ENCODE results near the gene C17orf113. TPM values are rescaled to one million over a fixed set of nuclear protein-coding genes. Genes with fewer than 3 reads are reported as not detected.

Gene C17orf113
- total and polyA plus RNA-seq, 2 of the 13 experiments (the other 11 are each of a cell fraction or from before 2014, with no cell fraction given): 0.87 to 1.1 TPM

- TF ChIP-seq RERE (CRISPR knock-in tag; IDR thresholded peaks at IDR 0.05; ENCODE audit: low read depth): no peak
- no peak for TF ChIP-seq STAT5B (CRISPR knock-in tag; IDR thresholded peaks at IDR 0.05)
- TF ChIP-seq PATZ1 (CRISPR knock-in tag; IDR thresholded peaks at IDR 0.05): 0 out of 2 replicates have a peak, but pooled peaks have one; percentile 40
- TF ChIP-seq HOMEZ (CRISPR knock-in tag; IDR thresholded peaks at IDR 0.05; ENCODE audit: low read depth): no peak
- 0 out of 2 replicates have a peak, but pooled peaks have one; percentile 26 for TF ChIP-seq ARID5B (CRISPR knock-in tag; IDR thresholded peaks at IDR 0.05)
- no peak for TF ChIP-seq IRX3 (CRISPR knock-in tag; IDR thresholded peaks at IDR 0.05; ENCODE audit: borderline replicate concordance, low read depth)
- TF ChIP-seq ZNF382 (CRISPR knock-in tag; IDR thresholded peaks at IDR 0.05; ENCODE audit: borderline replicate concordance): no peak
- no peak for TF ChIP-seq CBX5 (CRISPR knock-in tag; IDR thresholded peaks at IDR 0.05; ENCODE audit: borderline replicate concordance)
- no peak for TF ChIP-seq CTCF (CRISPR knock-in tag; IDR thresholded peaks at IDR 0.05)
- TF ChIP-seq PRMT3 (CRISPR knock-in tag; IDR thresholded peaks at IDR 0.05; ENCODE audit: borderline replicate concordance, low read depth): no peak
- no peak for TF ChIP-seq IRF1 (CRISPR knock-in tag; IDR thresholded peaks at IDR 0.05; ENCODE audit: low read depth)
- no peak for TF ChIP-seq HMGA1 (CRISPR knock-in tag; conservative IDR thresholded peaks at IDR 0.05)
- no peak for TF ChIP-seq CREB1 (IDR thresholded peaks at IDR 0.05)
- TF ChIP-seq CREB1 (CRISPR knock-in tag; IDR thresholded peaks at IDR 0.05): no peak
These were observed 18.8 kb downstream of the C17orf113 start (continued) for GRCh38 chr17:42031584-42031983.

Data from HepG2 (cell line).